IMR-90 (cell line): ENCODE data around the gene CIBAR2.

Experiments
- BHLHE40 ChIP-seq: fragments of 150-350 bp; IDR thresholded peaks from 2 replicates; pipeline ENCODE4 v1.6.1; 2016; ENCODE audit warnings: mild to moderate bottlenecking, low read depth, low read length
- CEBPB ChIP-seq: IDR thresholded peaks from 2 replicates; pipeline ENCODE4 v1.6.1; 2012; ENCODE audit warnings: low read depth, low read length, improper control_type of control experiment
- CHD1 ChIP-seq: IDR thresholded peaks from 2 replicates; pipeline ENCODE4 v1.6.1; 2012; ENCODE audit warnings: low read depth, low read length, improper control_type of control experiment
- MAZ ChIP-seq: IDR thresholded peaks from 2 replicates; pipeline ENCODE4 v1.6.1; 2012; ENCODE audit warnings: low read depth, mild to moderate bottlenecking, low read length, improper control_type of control experiment, moderate library complexity, borderline replicate concordance
- MXI1 ChIP-seq: IDR thresholded peaks from 2 replicates; pipeline ENCODE4 v1.6.1; 2012; ENCODE audit warnings: low read depth, mild to moderate bottlenecking, low read length, moderate library complexity, borderline replicate concordance
- NFE2L2 ChIP-seq: fragments of 150-350 bp; IDR thresholded peaks from 2 replicates; pipeline ENCODE4 v1.6.1; 2016; ENCODE audit warnings: low read depth, mild to moderate bottlenecking, low read length
- POLR2A ChIP-seq: IDR thresholded peaks from 2 replicates; pipeline ENCODE4 v1.6.1; 2012; ENCODE audit warnings: mild to moderate bottlenecking, low read depth, low read length
- RAD21 ChIP-seq: IDR thresholded peaks from 2 replicates; pipeline ENCODE4 v1.6.1; 2012; ENCODE audit warnings: low read length, improper control_type of control experiment
- RFX5 ChIP-seq: IDR thresholded peaks from 2 replicates; pipeline ENCODE4 v1.8.0; 2012; ENCODE audit warnings: low read depth, mild to moderate bottlenecking, low read length, moderate library complexity
- SMC3 ChIP-seq: fragments of 150-350 bp; IDR thresholded peaks from 2 replicates; pipeline ENCODE4 v1.6.1; 2016; ENCODE audit warnings: low read depth, mild to moderate bottlenecking, antibody characterized with exemption, low read length, moderate library complexity
- TF ChIP-seq, protein P1 (sequence below): conservative IDR thresholded peaks from 2 replicates; pipeline ENCODE4 v1.5.1; 2012; ENCODE audit warnings: mild to moderate bottlenecking, low read depth, low read length, improper control_type of control experiment
- TF ChIP-seq, protein P2 (sequence below): fragments of 150-350 bp; IDR thresholded peaks from 2 replicates; pipeline ENCODE4 v1.6.1; 2017; ENCODE audit warnings: mild to moderate bottlenecking, antibody characterized with exemption, low read length, low read depth

DNA sequence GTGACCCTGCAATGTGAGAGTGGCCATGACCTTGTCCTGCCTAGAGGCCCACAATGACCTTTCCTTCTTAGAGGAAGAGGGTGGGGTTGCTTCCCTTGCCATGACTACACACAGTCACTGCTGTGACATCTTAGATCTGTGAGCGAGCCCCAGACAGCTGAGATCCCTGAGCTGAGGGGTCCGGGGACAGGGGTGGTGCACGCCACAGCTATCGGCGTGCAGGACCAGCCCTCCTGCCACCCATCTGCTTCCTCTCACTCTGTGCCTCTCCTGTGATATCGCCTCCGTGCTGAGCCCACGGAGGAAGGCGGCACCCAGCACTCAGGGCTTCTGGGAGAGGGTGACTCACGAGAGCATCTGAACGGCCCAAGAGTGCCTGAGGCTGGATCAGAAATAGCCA, 49.4 kb downstream of the CIBAR2 start:
- TF ChIP-seq, protein P1, sequence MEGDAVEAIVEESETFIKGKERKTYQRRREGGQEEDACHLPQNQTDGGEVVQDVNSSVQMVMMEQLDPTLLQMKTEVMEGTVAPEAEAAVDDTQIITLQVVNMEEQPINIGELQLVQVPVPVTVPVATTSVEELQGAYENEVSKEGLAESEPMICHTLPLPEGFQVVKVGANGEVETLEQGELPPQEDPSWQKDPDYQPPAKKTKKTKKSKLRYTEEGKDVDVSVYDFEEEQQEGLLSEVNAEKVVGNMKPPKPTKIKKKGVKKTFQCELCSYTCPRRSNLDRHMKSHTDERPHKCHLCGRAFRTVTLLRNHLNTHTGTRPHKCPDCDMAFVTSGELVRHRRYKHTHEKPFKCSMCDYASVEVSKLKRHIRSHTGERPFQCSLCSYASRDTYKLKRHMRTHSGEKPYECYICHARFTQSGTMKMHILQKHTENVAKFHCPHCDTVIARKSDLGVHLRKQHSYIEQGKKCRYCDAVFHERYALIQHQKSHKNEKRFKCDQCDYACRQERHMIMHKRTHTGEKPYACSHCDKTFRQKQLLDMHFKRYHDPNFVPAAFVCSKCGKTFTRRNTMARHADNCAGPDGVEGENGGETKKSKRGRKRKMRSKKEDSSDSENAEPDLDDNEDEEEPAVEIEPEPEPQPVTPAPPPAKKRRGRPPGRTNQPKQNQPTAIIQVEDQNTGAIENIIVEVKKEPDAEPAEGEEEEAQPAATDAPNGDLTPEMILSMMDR = no peak
- TF ChIP-seq POLR2A = no peak
- no peak for TF ChIP-seq CEBPB
- no peak for TF ChIP-seq SMC3
- no peak for TF ChIP-seq NFE2L2
- no peak for TF ChIP-seq CHD1
- no peak for TF ChIP-seq MAZ
- TF ChIP-seq, protein P2, sequence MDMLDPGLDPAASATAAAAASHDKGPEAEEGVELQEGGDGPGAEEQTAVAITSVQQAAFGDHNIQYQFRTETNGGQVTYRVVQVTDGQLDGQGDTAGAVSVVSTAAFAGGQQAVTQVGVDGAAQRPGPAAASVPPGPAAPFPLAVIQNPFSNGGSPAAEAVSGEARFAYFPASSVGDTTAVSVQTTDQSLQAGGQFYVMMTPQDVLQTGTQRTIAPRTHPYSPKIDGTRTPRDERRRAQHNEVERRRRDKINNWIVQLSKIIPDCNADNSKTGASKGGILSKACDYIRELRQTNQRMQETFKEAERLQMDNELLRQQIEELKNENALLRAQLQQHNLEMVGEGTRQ = no peak
- TF ChIP-seq RAD21 = no peak
- no peak for TF ChIP-seq MXI1
- TF ChIP-seq BHLHE40 = no peak
- TF ChIP-seq RFX5 = no peak
